Right kidney (tissue), 1 donor: ENCODE data around the gene XPNPEP2.

Experiments used
- DNase-seq: peaks from one replicate; pipeline ENCODE4 v3.0.0-alpha.2; 2016

Gene XPNPEP2

DNA sequence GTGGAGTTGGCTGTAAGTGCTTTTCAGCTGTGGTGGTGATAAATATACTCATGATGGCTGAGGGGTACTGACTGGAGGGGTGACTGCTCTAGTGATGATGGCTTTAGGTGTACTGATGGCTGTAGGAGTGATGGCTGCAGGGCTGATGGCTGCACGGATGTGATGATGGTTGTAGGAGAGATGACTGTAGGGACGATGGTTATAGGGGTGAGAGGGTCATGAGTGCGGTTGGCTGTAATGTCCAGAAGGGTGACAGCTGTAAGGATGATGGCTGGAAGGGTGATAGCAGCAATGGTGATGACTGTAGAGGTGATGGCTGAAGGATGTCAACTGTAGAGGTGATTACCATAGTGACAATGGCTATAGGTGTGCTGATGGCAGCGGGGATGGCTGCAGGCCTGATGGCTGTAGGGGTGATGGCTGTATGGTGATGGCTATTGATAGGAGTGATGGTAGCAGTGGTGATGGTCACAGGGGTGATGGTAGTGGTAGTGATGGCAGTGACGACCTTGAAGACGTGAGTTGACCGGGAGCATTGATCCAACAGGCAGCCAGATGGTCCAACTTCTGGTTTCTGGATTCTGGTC, 40.4 kb downstream of the XPNPEP2 start:
- no peak for DNase-seq

DNA sequence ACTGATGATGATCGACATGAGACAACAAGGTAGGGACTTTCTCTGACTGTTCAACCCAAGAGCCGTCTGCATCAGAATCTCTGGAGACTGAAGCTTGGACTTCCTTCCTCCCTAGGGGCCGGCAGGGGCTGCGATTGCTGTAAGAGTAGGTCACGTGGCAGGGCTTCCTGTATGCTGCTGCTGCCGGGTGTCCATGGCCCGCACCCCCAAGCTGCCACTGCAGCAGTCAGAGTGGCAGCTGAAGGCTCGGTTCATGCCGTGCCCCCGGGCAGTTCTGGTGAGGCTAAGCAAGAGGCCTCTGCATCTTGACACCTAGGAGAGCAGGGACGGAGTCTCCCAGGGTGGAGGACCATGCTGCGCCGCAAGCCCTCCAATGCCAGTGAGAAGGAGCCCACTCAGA, 41.0 kb downstream of the XPNPEP2 start, which contains the start of gene SASH3:
TSS of gene SASH3 (plus strand) at position 203 of the 400 bp plus-strand sequence. CDS start at position 352, 149 bp downstream.
- no peak for DNase-seq

DNA sequence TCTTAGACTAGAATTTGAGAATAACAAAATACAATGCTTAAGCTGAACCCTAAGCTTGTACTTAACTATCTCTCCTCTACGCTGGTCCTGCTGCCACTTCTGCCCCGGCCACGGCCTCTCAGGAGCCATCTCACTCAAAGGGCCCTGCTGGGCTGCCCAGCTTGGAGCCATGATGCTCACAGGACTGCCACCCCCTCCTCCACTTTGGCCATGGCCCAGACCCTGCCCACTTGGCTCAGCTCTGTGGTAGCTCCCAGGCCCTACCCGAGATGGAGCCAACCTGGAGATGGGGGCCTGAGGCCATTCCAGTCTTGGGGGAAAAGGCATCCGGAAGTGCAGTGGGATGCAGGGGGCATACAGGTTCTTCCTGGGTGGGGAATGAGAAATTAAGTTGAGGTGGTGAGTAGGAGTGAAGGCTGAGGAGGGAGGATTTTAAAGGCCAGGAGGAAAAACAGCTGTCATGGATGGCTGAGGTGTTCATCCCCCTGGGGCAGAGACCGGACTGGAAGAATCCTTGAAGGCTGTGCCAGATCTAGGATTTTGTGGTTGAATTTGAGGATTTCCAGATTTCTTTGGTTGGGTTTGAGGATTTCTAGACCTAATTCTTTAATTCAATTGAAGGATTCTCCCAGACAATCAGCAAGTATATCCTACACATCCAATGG, 41.8 kb downstream of the XPNPEP2 start:
- no peak for DNase-seq

DNA sequence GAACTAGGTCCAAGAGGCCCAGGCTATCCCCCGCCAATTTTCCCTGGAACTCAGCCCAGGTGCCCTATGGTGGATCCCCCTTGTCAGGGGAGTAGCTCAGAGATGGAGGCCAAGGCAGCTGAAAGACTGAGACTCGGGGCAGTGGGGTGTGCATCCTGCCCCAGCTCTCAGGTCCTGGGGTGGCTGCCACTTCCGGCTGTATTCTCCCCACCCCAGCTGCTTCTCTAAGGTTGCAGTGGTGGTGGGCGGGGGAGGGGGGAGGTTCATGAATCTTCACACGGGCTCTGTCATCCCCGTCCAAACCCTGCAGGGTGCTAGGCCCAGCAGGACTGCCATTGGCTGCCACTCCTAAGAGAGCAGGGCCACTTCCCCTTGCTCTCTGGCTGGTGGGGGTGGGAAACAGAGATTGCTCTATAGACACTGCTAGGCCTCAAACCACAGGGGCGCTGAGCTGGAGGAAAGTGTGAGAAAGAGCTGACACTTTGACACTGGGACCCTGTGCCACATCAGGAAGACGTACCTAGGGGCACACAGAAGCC, 42.4 kb downstream of the XPNPEP2 start:
- DNase-seq, result no peak

DNA sequence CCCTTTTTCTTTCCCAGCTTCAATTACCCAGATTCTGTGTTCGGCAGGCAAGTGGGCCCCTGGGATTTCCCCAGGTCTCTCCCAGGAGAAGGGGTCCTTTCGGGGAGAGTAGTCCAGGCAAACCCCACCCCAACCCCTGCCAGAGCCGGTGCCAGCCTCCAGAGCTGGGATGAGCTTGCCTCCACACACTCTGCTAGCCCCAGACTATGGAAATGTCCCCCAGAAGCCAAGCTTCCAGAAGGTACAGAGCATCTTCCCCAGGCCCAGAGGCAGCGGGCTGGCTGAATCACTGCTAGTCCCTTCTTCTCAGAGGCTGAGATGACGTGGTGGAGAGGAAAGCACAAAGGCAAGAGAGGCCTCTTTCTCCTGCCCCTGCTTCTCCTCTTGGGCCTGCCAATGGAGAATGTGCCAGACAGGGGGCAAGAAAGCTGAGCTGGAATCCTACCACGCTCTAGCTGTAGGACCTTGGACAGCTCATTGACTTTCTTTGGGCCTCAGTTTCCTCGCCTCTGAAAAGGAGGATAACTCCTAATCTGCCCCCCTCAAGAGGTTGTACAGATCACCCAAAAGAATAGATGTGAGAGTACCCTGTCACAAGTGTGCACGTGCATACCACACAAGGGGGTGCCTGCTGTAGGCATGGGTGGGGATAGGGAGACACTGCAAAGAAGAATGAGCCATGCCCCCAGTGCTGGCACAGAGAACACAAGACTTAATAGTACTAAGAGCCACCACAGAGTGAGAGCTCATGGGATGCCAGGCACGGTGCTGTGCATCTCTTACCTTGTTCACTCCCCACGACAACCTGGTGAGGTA, 43.1 kb downstream of the XPNPEP2 start:
- DNase-seq, result no peak

DNA sequence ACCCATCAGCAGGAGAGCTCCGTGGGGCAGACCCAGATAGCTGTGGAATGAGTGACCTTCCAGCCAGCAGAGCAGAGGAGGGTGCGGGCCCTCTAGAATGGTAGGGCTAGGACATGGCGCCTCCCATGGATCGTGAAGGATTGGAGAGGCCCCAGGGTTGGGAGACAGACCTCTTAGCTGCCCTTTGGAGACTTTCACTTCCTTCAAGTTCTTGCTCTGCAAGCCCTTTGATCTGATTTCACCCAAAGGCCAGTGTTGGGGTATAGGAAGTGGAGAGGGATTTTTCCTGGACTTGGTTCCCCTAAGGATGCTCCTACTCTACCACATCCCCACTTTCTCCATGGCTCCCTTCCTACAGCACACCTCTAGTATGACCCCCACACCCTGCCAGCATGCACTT, 43.9 kb downstream of the XPNPEP2 start:
- DNase-seq, result no peak

DNA sequence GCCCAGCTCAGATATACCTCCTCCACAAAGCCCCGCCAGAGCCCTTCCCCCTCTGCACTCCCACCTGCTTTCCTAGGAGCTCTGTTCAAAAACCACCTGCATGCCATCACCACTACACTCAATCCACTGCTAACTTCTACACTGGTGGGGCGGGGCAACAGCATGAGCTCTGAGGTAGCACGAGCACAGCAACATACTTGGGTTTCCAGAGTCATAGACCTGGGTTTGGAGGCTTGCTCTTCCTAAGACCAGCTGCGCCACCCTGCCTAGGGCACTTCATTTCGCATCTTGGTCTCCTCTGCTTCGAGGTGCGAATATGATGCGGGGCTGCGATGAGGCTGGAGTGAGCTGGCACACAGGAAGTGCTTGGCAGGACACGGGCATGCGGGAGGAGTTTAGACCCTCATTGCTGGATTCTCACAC, 44.5 kb downstream of the XPNPEP2 start:
- DNase-seq, result no peak

DNA sequence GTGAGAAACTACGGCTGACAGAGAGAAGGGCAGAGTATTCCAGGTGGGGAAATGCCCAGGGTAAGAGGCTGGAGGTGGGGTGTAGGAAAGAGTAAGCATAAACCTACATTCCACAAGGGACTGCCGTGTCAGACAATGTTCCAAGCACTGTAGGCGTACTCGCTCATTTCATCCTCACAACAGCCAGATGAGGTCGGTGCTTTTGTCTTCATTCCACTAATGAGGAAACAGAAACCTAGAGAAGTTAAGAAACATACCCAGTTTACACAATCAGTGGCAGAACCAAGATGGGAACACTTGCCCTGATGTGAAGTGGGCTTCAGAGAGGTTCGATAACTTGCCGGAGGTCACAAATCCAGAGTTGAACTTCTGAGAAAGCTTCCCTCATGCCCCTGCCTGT, 45.6 kb downstream of the XPNPEP2 start:
- no peak for DNase-seq

DNA sequence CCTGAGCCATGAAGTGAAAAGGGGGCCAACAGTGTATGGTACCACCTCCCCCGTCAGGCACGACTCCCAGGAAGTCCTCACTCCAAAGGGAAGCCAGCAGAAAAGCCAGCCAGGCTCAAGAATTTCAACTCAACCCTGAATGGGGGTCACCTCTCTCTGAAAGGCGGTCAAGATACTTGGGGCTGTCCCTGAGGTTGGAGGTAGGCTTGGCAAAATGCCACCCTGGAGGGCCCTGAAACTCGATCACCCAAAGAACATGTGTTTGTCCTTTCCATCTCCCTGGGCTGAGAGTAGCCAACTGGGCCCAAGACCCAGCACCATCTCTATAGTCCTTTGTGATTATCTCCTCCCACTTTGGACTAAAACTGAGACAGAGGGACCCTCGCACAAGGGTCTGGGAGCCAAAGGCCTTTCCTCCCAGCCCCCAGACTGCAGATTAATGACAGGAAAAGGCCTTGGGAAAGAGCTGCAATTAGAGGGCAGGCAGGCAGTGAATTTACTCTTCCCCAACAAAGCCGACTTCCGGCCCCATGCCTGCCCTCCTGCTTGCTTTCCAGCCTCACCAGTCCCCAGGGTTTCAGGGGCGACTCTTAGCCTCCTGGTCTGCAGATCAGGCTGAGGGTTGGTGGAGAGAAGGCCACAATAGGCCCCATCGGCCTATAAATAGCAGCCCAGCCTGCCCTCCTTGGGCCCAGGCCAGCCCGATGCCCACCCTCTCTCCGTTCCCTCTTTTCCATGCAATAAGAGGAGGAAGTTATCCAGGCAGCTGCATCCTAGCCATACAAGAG, 46.6 kb downstream of the XPNPEP2 start:
- no peak for DNase-seq

DNA sequence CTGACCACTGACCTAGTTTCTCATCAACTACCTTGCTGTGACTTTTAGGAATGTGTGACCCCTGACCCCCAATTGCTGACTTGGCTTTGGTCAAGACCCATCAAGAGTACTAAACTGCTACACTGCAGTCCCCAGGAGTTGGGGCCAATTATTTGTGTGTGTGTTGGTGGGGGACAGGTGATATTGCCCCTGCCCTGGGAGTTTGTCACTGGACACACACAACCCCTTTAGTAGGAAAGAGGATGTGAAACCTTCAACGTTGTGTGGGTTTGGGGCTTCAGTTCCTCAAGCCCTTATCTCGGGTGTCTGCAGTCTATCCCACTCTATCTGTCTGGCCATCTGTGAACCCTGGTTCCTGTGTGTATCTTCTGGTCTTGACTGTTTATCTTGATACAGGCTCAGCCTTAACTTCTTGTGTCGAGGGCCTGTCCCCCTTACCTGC, 47.5 kb downstream of the XPNPEP2 start:
- no peak for DNase-seq

DNA sequence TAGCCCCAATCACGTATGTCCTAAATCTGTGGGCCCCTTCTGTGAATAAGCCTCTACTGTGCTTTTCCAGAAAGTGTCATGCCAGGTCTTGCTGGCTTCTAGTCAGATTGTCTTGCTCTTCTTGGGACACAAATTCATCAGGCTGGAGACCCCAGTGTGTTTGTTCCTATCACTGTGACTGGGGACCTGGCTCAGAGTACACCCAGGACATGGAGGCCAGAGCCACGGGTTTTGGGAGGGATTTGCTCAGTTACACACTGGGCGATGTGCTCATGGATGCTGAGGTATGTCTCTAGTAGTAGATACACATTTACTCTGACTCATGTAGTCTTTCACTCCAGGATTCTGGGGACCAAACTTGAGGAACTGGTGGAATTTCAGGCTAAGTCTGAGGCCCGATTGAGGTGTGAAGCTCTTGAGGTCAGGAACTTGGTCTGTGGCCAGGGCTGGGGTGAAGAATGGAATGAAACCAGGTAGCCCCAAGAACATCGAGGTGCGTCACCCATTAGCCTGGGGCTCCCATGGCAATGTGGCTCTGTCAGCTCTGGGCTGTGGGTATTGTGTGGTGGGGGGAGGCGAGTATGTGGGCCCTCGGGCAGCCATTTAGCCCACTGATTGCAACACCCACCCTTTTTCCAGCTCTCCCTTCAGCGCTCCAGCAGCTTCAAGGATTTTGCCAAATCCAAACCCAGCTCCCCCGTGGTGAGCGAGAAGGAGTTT, 48.7 kb downstream of the XPNPEP2 start:
- no peak for DNase-seq

DNA sequence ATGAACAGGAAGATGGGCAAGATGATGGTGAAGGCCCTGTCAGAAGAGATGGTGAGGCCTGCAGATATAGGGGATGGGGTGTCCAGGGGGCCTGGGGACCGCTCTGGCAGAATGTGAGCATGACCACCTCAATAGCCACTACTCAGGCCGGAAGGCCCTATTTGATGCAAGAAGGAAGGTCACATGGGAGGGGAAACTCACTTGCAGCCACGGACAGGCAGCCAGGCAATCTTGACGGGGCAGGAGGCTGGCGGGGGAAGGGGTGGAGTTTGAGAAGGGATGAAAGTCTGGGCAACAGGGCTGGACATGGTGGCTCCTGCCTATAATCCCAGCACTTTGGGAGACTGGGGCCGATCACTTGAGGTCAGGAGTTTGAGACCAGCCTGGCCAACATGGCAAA, 49.7 kb downstream of the XPNPEP2 start:
- DNase-seq, result no peak

DNA sequence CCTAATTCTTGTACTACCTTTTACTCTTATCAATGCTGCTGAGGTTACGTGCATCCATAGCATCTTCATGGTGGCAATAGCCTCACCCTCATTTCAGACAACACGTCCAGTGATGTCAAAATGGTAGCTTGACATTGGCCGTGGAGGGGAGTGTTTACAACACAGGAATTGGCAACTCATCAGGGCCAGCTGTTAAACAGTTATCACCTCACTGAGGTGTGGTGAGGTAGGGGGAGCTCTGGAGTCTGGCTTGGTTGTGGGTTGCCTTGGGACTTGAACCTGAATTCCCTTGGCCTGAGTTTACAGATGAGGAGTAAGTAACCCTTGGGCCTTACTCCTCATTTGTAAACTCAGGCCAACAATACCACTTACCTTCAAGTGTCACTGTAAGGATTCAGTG, 51.4 kb downstream of the XPNPEP2 start:
- DNase-seq, result no peak

DNA sequence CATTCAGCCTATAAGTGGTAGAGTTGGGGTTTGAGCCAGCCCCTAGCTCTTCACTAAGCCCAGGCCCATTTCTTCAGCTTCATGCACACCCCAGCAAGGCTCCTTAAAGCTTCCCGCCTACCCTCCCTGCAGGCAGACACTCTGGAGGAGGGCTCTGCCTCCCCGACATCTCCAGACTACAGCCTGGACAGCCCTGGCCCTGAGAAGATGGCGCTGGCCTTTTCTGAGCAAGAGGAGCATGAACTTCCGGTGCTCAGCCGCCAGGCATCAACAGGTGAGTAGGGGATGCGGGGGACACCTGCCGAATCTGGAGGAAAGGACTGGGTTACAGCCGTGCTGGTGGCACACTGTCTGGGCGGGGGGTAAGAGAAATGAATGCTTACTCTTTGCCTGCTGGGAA, 52.0 kb downstream of the XPNPEP2 start:
- DNase-seq, result no peak

DNA sequence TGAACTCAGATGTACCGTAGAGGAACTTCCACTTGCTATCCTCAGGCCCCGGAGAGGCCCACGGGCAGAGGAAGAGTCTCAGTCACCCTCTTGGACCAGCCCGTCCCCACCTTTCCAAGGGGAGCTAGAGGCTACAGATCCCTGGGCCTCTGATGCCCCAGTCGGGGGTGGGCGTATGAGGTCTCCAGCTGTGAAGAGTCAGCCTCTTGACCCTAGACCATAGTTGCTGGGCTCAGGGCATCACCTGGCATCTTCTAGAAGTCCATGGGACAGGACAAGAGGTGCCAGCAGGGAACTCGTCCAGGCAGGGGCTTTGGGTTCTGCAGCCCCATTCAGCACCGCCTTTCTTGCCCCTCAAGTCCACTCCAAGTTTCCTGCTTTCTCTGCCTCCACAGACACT, 52.6 kb downstream of the XPNPEP2 start:
- no peak for DNase-seq

DNA sequence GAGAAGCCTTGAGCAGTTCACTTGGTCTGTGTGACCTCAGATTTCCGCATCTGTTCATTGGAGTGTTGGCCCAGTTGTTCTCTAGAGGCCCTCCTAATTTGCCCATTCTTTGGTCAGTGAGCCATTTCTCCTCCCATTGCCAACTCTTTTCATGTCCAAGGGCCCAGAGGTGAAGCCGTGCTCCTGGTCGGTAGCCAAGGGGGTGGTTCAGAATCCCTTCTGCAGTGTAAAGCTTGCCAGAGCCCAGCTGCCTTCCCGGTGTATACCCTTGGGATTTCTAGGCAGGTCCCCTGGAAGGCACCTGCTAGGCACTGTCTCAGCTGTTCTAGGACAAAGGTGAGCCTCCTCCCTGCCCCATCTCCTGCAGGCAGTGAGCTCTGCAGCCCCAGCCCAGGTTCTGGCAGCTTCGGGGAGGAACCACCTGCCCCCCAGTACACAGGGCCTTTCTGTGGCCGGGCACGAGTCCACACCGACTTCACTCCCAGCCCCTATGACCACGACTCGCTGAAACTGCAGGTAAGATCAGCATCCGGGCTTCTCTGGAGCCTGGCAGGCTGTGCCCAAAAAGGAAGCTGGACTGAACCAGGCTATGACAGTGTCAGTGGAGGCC, 53.3 kb downstream of the XPNPEP2 start:
- no peak for DNase-seq

DNA sequence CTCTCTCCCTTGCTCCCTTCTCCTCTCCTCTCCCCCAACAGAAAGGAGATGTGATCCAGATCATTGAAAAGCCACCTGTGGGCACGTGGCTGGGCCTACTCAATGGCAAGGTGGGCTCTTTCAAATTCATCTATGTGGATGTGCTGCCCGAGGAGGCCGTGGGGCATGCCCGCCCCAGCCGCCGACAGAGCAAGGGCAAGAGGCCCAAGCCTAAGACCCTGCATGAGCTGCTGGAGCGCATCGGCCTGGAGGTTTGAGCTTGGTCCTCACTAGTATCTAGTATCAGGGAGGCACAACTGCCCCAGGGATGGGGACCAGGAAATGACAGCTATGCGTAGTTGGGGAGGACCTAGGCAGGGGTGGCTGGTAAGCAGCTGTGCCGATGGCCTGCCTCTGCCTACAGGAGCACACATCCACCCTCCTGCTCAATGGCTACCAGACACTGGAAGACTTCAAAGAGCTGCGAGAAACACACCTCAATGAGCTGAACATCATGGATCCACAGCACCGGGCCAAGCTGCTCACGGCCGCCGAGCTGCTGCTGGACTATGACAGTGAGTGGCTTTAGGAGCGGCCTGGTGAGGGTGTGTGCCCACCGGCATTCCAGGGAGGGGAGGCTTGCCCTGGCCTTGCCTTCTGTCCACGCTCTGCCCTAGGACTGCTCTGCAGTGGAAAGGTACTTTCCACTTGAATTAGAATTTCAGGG, 54.0 kb downstream of the XPNPEP2 start:
- no peak for DNase-seq

DNA sequence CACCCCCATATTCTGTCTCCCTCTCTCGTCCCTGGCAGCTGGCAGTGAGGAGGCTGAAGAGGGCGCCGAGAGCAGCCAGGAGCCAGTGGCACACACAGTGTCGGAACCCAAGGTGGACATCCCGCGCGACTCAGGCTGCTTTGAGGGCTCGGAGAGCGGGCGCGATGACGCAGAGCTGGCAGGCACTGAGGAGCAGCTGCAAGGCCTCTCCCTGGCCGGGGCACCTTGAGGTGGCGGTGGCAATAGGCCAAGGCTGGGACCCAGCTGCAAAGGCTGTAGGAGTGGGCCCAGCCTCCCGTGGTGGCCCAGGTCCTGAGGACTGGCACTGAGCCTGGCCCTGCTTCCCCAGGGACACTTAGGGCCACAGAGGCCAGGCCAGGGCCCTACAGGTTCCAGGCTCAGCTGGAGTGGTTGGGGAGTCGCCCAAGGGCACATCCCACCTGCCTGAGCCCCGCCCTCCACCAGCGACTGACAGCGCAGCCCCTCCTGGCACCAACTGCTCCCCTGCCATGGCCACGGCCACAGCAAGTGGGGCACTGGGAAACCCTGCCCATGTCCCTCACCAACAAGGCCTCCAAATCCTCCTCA, 54.9 kb downstream of the XPNPEP2 start:
- DNase-seq, result no peak

DNA sequence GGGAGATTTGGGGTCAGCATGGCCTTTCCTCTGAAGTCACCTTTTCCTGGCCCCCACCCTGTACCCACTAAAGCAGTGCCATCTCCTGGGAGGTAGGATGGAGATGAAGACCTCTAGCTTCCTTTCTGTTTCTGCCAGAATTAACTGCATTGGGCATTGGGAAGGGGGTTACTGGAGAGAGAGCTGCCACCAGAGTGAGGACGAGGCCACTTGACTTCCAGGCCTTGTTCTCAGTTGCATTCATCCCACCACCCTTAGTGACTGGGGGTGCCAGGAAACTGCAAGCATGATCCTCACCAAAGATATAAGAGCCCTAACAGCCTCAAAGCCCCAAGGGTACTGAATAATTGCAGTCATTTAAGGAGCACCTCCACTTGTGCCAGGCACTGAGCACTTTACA, 56.8 kb downstream of the XPNPEP2 start:
- DNase-seq, result no peak

DNA sequence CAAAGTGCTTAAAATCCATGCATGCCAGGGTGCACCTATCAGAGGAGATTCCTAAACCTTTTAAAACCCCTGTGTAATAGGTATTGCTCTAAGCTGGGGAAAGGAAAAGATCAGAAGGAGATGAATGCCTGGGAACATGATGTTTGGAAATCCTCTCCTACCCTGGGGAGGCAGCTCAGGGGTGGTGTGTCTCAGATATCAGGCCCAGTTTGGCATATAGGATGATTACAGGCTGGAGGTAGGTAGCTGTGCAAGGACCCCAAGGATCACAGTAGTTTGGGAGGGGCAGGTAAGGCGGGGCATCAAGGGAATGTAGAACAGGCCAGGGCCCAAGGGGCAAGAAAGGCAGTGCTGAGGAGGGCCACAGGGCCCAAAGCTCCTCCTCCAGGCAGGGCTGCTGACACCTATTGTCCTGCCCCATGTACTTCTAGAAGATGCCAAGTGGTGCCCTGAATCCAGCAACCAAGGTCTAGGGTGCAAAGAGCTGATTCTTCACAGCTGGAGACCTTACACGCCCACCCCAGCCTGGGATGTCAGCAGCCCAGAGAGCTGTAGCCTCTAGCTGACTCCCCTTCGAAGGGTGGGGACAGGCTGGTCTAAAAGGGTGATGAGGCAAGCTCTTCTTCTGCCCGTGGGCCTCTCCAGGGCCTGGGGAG, 58.6 kb downstream of the XPNPEP2 start:
- no peak for DNase-seq
